Kidney capillary endothelial cell (primary cell): Measurements from ENCODE around the gene FTL.

Experiments
- DNase-seq: peaks from one replicate; pipeline ENCODE4 v3.0.0-alpha.2; 2018; ENCODE audit warnings: low spot score

The FTL gene

DNA sequence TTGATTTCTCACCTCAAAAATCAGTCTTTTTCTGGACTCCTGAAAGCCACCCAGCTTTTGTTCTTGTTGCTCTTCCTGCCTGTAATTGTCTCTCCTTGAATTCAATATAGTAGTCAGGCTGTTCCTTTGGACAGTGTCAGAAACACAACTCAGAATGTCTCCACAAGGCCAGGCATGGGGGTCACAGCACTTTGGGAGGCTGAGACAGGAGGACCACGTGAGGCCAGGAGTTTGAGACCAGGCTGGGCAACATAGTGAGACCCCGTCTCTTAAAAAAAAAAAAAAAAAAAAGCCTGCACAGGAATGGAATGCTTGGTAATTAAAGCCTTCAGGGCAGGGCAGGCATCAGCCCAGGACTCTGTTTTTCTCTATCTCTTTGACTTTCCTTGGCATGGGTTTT is 19.3 kb upstream of the FTL start:
- no peak for DNase-seq

GRCh38 chr19:48946463-48947257 is 18.4 kb upstream of the FTL start:
- DNase-seq: no peak

GRCh38 chr19:48947258-48947542 is 17.9 kb upstream of the FTL start:
- no peak for DNase-seq

GRCh38 chr19:48950159-48950558 is 14.9 kb upstream of the FTL start:
- DNase-seq: peak; percentile 96

- peak; percentile 46 for DNase-seq
Measured at GRCh38 chr19:48950830-48951519, 14.1 kb upstream of the FTL start.

- DNase-seq: no peak
Measured at GRCh38 chr19:48953141-48953540, 12.0 kb upstream of the FTL start.

- DNase-seq: no peak
Measured at GRCh38 chr19:48953990-48954594, 11.0 kb upstream of the FTL start.

DNA sequence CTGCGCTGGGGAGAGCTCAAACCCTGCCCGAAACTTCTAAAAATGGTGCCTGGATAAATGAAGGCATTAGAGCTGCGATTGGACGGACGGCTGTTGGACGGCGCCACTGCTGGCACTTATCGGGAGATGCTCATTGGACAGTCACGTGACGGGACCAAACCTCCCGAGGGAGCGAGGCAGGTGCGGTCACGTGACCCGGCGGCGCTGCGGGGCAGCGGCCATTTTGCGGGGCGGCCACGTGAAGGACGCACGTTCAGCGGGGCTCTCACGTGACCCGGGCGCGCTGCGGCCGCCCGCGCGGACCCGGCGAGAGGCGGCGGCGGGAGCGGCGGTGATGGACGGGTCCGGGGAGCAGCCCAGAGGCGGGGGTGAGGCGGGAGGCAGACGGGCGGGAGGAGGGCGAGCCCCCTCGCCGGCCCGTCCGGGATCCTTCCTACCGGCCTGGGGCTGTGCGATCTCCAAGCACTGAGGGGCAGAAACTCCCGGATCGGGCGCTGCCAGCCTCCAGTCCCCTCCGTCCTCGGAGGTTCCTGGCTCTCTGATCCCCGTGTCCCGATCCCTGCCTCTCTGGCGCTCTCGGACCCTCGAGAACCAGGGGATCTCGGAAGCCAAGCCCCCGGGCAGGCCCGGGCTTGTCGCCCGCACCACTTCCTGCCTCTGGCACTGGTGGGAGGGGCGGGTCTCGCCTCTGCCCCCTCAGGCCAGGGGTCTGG is 10.4 kb upstream of the FTL start, which contains the start of gene BAX:
Gene BAX, plus strand, starts transcription at position 281 of the 713 bp plus-strand sequence. Its CDS starts 54 bp downstream, at position 335.
- DNase-seq: peak; percentile 93

GRCh38 chr19:48955308-48955958 is 9.7 kb upstream of the FTL start:
- DNase-seq: no peak

GRCh38 chr19:48958006-48958405 is 7.1 kb upstream of the FTL start:
- no peak for DNase-seq

GRCh38 chr19:48959341-48960239 is 5.5 kb upstream of the FTL start:
- DNase-seq: no peak

GRCh38 chr19:48961051-48961649 is 4.0 kb upstream of the FTL start:
- DNase-seq: no peak

- no peak for DNase-seq
Measured at GRCh38 chr19:48961673-48962028, 3.5 kb upstream of the FTL start.

DNA sequence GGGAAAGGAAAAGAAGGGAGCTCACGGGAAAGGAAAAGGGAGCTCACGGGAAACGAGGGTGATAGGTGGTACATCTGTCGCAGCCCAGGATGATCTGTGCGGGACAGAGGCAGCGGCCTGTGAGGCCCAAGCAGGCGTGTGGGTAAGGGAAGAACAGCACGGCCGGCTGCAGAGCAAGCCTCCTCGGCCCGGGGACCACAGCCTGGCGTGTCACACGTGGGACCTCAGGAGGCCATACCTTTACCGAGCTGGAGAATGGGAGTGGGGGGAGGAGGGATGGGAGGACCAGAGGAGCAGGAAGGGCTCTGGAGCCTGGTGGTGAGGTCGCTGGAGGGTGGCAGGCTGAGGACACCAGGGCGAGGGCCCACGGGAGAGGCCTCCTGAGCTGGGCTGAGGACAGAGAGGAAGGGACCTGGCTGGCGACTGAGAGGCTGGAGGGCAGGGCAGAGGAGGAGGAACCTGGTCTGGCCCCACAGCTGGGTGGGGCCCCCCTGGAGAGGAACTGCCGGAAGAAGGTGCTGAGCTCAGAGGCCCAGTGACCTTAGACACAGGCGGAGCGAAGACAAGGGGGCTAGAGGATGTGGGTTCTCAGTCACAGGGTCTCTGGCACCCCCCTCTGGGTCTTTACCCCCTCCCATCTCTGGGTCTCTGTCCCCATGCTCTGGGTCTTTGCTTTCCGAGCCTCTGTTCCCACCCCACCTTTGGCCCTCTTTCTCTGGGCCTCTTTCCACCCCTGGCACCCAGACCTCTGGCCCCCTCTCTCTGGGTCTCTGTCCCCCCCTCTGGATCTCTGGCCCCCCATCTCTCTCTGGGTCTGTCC is 2.9 kb upstream of the FTL start:
- no peak for DNase-seq

DNA sequence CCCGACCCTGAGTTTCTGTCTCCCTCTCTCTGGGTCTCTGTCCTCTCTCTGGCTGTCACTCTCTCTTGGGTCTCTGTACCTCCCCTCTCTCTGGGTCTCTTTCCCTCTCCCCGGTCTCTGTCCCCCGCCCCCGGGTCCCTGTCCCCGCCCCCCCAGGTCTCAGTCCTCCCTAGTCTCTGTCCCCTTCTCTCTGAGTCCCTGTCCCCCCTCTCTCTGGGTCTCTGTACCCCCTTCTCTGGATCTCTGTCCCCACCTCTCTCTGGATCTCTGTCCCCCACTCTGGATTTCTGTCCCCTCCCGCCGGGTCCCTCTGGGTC is 2.3 kb upstream of the FTL start:
- DNase-seq: no peak

DNA sequence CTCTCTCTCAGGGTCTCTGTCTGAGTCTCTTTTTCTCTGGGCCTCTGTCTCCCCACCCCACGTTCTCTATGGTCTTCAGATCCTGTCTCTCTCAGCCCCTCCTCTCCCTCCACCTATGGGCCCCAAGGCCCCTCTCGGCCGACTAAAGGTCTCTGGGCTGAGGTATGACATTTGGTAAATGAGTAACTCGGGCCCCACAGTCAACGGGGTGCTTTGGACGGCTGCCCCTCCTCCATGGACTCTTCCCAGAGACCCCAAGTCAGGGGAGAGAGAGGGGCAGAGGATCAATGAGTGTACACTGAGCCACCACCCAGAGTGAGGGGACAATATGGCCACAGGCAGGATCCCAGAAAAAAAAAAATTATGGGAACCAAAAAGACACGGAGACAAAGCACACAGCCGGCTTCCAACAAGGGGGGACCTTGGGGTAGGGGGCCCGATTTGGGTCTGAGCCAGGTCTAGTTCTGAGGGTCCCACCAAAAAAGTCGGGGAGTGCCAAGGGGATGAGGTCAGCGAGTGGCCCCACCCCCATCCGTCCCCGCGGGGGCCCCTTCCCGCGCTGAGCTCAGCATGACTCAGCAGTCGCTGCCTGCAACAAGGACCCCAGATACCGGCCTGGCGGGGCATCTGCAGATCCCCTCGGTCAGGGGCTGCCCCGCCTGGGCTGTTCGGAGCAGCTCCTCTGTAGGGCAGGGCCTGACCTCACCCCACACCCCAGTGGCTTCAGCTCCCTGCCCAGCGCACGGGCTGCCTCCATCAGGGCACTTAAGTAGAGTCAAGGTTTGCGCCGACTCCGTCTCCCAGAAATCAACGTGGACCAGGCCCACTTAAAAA is 1.5 kb upstream of the FTL start:
- peak; percentile 66 for DNase-seq

DNA sequence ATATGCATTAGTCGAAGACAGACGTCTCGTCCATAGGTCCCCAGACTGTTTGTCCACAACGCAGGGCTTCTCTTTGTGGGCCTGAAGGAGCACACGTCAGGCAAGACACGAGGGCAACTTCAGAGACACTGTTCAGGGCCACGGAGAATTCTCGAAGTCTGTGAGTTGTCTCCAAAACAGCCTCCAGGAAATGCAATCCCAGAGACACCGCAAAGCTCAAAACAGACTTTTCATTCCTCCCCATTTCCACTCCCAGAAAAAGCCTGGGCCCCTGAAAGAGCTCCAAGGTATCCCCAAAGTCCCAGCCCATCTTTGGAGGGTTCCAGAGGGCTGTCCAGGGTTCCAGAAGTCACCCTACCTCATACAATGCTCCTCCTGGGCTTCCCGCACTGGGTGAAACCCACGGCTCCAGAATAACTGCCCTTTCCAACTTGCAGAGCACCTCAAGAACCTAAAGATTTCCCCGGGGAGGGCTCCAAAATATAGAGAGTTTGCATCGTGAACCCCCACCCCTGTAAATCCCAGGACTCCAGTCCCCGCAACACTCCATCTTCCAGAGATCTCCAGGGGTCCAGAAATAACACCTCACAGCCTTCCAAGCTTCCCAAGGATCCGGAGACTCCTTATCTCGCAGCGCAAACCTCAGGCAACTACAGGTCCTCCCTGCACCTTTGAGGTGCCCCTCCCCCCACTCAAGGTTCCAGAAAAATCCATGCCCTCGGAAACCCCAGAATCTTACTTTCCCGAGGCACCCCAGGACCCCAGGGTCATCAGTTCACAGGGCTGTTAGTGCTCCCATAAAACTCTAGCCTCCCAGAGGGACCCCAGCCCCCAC is 687 bp upstream of the FTL start:
- DNase-seq: no peak
